Measurements from ENCODE around the gene ATP8A2.
"Not testable (repeated sequence)": the region's sequence is repeated elsewhere in the genome, so short reads cannot be mapped to it uniquely, and the experiment has no call there.

The ATP8A2 gene

DNA sequence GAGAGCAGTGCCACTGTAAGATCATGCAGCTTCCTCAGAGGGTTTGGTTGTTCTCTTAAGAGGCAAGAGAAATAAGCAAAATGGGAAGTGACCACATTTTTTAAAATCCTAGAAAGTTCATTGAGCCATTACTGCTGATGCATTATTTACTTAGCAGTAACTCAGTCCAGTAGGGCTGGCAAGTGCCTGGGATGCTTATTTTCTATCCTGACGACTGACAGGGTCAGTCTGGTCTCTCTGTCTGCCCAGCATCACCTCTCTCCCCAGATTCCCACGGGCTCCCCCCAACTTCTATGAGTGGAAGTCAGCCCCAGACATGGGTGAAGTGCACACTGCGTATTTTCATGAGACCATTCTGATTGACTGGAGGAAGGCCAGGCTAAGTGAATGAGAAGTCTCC lies 669.7 kb downstream of the ATP8A2 start:
- DNase-seq (ENCODE audit: low read depth): no peak

DNA sequence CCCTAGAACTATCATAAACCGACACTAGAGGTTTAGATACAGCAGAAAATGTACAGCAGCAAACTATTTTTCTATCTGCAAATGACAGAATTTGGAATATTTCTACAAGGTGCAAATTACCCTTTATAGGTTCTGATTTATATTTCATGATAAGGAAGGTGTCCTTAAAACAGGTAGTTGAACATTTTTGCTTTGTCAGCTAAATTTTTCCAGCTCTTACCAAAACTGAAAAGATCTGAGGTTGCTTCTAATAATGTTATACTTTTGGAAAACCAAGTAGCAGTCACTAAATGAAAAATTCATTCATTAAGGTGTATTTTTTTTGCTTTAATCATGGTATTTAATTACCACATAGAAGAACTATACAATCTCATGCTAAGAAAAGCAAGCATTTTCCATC lies 671.0 kb downstream of the ATP8A2 start:
- DNase-seq (ENCODE audit: low read depth): no peak

DNA sequence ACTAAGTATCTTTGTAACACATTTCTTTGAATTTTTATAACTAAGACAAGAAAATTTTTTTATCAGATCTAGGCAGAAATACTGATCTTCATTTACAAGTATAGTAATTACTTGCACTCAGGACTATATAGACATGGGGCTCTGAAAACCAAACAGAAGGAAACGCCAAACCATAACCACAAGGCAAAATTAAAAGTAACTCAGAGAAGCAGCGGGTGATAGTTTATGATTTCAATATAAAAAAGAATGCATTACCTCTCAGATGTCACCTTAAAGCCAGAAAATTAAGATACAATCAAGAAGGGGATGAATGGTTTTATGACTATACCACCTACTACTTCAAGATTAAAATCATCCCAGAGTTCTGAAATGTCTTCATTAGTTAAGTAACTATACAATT lies 673.4 kb downstream of the ATP8A2 start:
- DNase-seq (ENCODE audit: low read depth): no peak

DNA sequence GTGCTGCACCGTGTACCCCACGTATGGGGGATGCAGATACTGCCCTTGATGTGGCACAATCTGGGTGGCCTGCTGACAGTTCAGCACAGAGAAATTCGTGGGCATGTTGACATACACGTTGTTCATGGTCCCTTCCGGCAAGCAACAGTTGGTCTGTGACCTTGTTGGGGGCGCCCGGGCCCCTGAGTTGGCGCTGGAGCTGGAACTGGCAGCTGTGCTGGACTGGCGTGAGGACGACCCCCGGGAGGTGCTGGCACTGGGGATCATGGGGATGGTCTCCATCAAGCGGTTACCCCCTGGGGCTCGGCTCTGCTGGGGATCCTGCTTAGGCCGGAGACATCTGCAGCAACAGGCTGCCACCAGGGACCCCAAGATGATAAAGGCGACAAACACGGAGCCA lies 674.9 kb downstream of the ATP8A2 start:
- no peak for DNase-seq (ENCODE audit: low read depth)

DNA sequence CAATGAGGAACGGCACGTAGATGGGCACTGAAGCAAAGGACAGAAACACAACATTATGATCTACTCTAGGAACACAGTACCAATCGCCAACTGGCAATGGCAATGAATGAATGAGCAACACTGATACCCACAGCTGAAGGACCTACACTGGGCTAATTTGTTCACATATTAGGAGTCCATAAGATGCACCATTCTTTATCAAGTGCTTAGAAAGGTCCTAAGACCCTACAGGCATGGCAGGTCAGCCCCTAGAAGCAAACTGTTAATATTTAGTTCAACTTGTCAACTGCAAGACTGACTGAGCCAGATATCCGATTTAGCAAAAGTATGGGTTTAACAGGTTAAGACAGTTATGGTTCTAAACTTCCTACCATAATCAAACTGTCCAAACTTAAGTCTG lies 675.3 kb downstream of the ATP8A2 start:
- no peak for DNase-seq (ENCODE audit: low read depth)

DNA sequence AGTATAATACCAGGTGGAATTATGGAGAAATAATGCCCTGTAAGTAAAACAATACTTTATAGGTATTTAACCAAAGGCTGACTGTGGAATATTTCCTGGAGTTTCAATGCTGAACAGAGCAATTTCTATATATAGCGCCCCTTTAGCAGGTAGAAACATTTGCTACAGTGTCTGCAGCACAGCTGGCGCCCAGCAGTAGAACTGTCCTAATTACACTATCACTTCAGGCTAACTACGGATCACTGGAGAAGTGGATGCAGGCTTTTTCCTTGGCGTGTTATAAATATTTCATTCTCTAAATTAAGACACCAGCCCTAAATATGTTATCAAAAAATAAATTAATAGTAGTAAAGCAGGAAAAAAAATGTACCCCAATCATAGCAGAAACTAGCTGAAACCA lies 677.0 kb downstream of the ATP8A2 start:
- DNase-seq (ENCODE audit: low read depth): no peak

DNA sequence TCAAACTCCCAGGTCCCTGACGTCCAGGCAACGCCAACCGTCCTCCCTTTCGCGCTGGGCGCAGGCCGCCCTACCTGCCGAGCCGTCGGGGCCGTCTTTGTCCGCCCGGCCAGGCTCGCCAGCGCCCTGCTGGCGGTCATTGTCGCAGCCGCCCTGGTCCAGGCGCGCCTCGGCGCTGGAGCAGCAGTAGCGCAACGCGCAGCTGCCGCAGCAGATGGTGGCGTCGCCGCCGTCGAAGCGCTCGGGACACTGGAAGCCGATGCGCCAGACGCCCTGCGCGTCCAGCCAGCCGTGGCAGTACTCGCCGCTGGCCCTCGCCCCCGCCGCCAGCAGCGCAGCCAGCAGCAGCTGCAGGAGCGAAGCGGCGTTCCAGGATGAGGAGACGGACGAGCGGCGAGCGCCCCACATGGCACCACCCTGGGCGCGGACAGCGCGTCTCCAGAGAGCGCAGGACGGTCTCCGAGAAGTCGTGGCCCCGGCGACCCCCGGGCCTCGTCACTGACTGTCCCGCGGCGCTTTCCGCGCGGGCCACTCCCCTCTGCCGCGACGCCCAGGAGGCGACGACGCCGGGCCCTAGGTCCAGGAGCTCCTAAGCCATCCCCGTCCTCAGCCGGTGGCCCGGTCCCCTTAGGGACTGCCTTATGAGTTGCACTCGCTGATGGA lies 678.9 kb downstream of the ATP8A2 start:
- no peak for DNase-seq (ENCODE audit: low read depth)

DNA sequence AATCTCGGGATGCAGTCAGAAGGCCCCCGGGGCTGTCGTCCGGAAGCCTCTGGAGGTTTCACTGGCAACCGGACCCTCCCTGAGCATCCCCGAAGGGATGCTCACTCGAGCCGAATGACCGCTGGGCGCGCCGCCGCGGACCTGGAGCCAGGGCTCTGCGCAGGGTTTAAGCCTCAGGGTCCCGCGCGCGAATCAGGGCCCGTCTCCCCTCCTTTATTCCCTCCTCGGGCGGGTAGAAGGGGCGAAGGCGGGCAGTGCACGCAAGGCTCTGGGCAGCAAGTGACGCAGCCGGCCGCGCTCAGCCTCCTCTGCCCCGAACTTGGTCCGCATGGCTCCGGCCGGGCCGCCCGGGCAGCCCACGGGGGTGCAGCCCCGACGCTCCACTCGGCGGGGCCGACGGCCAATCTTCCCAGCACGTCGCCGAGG lies 679.5 kb downstream of the ATP8A2 start:
- no peak for DNase-seq (ENCODE audit: low read depth)

DNA sequence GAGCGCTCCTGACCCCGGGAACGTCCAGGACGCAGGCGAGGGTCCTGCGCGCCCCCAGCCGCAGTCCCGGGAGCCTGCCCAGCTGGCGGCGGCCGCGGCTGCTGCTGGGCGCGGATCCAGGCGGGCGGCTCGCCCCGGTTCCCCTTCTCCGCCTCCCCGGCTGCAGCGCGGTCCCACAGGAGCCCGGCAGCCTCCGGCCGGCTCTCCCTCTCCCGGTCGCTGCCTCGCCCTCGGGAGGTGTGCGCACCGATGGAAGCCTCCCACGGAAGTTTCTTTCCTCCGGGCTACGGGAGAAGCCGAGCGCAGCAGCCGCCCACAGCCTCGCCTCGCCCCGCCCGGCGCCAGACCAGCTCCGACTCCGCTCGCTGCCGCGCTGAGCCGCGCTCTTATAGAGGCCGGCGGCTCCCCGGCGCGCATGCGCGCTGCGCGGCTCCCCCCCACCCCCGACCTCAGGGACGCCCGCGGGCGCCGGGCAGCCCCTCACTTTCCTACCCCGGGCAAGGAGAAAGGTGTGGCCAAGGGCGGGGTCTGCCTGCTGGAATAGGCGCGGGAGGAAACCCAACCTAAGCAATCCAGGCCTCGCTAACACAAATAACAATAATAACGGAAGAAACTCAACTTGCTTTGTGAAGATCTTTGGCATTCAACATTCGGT lies 680.0 kb downstream of the ATP8A2 start, which contains the start of gene SHISA2:
Gene SHISA2 (minus strand): TSS at position 360 of the 655 bp plus-strand sequence. CDS start 1,041 bp downstream, outside the sequence.
- no peak for DNase-seq (ENCODE audit: low read depth)

DNA sequence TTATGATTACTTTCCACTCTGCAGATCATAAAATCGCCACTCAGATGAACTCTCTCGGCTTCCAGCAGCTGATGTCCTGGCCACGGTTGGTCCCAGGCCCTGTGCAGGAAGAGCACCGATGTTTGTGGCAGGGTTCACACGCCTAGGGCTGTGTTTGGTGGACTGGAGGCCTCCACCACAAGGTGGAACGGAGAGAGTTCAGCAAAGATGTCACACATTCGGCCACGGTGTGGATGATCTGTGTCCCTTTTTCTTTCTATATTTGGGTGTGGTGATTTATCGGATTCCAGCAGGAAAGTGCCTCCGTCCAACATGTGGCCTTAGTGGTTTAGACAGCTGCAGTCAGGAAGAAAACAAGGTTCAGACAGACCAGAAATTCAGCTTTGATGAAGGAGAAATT lies 680.6 kb downstream of the ATP8A2 start:
- DNase-seq (ENCODE audit: low read depth): no peak

DNA sequence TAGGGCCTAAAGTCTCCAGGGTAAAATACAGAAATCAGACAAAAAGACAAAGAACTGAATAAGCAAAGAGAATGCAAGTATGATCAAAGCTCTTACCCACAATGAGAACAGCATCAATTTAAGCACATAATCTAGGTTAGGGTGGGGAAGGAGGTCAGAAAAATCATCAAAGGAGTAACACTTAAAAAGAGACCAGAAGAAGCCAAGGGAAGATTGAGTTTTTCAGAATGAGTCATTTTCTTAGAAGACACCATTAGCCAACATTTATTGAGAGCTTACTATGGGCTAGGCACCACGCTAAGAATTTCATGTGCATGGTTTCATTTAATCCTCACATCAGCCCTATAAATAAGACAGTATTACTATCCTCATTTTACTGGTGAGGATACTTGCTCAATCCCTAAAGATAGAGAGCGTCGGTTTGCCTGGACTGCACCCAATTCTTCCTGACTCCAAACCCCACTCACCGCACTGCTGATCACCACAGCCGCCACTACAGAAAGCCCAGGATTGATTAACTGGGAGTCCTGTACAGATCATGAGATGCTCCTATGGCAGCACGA lies 681.7 kb downstream of the ATP8A2 start:
- DNase-seq (ENCODE audit: low read depth): no peak

DNA sequence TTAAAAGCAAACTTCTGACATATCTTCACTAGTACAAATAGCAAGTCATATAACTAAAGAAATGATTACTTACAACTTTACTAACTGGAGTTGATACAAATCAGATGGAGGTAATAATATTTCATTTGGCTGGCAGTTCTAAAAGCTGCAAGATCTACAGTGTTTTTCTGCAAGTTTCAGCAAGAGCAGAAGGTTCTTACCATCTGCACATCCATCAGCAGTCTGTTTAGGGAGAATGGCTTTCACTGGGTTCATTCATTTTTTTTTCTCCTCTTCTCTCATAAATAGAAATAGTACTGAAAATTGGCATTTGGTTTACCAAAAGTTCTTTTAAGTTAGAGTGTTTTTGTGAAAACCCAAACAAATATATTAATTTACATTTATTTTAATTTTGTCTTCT lies 683.1 kb downstream of the ATP8A2 start:
- DNase-seq (ENCODE audit: low read depth): no peak

DNA sequence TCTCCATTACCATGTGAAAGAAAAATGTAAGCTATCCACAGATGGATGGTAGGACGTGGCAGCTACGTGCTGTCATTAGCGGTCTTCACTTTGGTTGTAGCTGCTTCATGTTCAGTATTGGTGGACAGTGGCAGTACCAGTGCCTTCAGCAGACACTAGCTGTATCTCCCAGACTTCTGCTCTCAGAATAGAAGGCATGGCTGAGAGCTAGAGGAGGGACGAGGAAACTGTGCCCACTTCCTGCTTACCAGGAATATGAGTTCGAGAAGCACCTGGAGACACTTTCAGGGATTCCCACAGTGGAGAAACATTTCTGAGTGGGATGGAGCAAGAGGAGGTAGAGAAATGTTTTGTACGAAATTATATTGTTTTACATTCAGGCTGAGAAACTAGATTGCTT lies 686.9 kb downstream of the ATP8A2 start:
- no peak for DNase-seq (ENCODE audit: low read depth)

DNA sequence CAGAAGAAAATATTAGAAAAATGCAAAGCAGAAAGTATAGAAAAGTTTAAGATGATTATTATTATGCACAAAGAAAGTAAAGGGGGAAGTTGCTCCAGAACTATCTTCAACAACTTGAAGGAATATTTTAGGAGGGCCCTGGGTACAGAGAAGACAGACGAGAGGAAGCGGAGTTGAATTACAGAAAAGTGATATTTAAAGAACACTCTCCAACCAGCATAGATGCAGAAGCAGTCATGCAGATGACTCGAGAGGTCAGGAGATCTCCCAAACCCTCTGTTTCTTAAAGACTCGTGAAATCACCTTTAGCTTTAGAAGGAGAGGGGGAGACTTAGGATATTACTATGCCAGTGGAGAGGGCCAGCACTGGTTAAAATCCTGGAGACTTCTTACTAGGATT lies 688.6 kb downstream of the ATP8A2 start:
- DNase-seq (ENCODE audit: low read depth): no peak

DNA sequence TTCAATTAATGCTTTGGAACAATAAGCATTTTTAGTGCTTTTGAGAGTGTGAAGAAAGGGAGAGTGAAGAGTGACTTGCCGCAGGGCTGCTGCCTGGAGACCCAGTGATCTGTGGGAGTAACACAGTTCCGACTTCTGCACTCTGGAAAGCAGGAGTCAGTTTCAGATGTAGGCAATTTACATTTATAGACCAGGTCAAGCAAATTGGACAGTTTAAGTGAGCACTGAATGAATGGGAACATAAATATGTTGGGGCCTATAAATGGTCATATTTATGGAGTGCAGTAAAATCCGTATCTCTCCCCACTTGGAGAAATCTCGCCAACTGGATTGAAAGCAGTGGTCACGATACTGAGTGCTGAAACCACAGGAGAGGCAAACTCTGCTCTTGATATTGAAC lies 689.5 kb downstream of the ATP8A2 start:
- DNase-seq (ENCODE audit: low read depth): no peak

DNA sequence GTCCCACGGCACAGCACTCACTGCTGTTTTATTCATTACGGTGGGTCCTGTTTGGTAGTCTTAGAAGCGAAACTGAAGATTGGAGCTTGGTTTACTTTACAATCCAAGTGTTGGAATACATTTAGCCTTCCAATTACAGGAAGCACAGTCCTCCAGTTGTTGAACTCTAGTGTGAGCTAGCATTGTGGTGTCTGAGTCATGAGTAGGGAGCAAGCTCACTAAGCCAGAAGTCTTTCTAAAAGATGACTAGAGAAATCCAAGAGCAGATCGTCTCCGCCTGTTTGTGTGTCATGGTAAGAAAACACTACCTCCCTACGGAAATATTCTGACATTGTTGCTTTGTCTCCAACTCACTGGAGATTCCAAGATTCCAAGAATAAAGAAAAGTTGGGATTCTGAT lies 690.2 kb downstream of the ATP8A2 start:
- DNase-seq (ENCODE audit: low read depth): peak; percentile 9

DNA sequence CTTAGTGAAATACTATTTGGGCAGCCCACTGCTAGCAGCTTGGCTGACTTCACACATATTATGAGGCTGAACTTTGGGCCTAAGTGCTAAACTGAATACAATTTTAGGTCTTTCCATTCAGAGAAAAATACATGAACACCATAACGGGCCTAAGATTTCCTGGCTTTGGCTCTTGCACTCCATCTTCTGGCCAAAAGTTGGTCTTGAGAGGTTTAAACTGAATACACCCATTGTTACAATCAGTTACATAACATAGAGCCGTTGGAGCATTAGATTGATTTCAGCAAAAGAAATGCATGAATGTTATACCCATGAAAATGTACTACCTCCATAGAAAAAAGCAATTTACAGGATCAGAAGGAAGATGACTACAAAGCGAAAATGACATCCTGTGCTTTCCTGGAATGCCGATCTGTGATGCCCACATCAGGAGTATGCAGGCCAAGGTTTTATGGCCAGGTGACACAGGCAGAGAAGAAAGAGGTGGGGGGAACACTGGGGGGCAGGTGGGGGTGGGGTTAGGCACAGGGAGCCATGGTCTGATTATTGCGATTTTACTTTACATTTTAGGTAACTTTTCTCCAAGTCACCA lies 691.2 kb downstream of the ATP8A2 start:
- no peak for DNase-seq (ENCODE audit: low read depth)

DNA sequence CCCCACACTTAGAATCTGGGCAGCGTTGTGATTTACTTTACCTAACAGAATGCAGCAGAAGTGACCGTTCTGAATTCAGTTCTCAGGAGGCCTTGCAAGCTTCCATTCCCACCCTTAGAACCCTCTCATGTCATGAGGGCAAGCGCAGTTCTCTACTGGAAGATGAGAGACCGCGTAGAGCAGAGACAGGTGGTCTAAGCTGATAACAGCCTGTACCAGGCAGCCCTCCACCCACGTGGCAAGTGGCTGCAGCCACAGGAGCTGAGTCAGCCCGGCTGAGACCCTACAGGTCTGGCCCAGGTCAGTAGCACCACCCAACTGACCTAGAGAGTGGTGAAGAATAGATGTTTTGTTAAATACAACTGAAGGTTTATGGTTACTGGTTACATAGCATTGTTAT lies 694.7 kb downstream of the ATP8A2 start:
- DNase-seq (ENCODE audit: low read depth): not testable (repeated sequence)

DNA sequence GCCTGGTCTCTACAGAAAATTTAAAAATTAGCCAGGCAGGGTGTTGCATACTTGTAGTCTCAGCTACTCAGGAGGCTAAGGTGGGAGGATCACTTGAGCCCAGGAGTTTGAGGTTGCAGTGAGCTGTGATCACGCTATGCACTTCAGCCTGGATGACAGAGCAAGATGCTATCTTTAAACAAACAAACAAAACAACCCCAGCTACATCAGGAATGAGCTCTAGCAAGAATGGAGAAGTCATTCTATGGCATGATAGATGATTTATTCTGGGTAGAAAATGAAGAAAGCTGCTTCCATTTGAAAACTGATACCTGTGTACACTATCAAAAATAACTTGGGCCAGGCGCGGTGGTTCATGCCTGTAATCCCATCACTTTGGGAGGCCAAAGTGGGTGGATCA lies 695.8 kb downstream of the ATP8A2 start:
- DNase-seq (ENCODE audit: low read depth): no peak

DNA sequence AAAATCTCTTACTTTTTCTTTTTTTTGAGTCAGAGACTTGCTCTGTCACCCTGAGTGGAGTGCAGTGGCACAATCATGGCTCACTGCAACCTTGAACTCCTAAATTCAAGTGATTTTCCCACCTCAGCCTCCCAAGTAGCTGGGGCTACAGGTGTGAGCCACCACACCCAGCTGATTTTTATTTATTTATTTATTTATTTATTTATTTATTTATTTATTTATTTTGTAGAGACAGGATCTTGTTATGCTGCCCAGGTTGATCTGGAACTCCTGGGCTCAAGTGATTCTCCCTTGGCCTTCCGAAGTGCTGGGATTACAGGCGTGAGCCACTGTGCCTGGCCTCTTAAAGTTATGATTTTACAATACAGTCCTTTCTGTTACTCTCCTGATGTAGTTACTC lies 696.6 kb downstream of the ATP8A2 start:
- DNase-seq (ENCODE audit: low read depth): not testable (repeated sequence)

DNA sequence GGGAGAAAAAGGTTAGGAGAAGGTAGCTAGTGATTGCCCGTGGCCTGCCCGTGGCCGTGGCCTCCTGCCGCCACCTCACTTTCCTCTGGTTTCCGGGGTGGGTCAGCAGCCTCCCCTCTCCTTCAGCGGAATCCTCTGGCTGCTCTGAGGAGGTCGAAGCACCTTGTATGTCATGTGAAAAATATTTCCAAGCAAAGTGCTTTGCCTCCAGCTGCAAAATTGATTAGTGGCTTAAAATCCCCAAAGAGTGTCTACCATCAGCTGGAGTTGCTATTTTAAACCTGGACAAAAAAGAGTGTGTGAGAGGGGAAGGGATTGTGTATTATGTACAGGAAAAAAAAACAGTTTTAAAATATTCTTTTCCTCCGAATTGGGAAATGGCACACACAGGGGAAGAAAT lies 697.9 kb downstream of the ATP8A2 start:
- not testable (repeated sequence) for DNase-seq (ENCODE audit: low read depth)

DNA sequence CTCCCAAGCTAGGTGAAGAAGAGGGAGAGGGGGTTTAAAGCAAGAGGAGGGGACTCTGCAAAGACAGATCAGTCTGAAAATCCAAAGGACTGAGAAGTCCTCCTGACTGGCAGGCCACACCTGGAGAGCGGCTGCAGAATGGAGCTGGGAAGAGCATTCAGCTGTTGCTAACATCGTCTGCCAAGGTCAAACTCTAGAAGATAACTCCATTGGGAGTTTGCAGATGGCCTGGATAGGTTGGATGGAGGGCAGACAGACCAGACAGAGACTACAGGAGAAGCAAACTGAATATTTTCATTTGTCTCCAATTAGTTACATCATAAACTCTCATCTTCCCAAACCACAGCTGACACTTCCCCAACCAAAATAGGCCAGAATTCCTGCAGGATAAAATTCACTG lies 699.9 kb downstream of the ATP8A2 start:
- DNase-seq (ENCODE audit: low read depth): no peak

DNA sequence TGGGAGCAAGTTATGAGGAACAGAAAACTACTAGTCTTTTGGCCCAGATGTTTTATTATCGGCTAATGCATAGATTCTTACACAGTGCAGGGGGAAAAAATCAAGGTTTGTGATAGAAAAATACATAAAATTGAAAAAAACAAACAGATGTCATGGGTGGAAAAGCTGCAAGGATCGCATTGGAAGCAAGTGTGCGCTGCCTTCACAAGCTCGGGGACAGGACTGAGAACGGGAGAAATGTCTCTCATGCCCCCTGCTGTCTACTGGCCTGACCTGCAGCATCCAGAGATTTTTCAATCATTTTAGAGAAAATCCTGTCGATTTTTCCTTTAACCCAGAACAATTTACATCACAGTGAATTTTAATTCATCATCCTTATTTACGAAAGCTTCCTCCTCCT lies 700.6 kb downstream of the ATP8A2 start:
- DNase-seq (ENCODE audit: low read depth): not testable (repeated sequence)

Measured in HS-5 (cell line).